ENCODE results near the gene MARK3. TPM values are rescaled to one million over a fixed set of nuclear protein-coding genes. Genes with fewer than 3 reads are reported as not detected.

The MARK3 gene
- total and polyA plus RNA-seq, 2 of the 4 experiments (the other 2 are of a cell fraction): 78.5 to 80.5 TPM

- intact Hi-C loops (cut with micrococcal nuclease): no loop called here
- no peak for TF ChIP-seq MAZ (IDR thresholded peaks at IDR 0.05; ENCODE audit: borderline replicate concordance, low read depth, low read length)
- Histone ChIP-seq H3K36me3 (ENCODE audit: control insufficient read depth, insufficient read depth, low read length) (peaks cover 60% of the 10 kb centered on the region), H3K9ac (ENCODE audit: low read depth, low read length) (no peak overlapping the region), H3K9me3 (ENCODE audit: control insufficient read depth, insufficient read depth, low read length) (no peaks in the 10 kb centered on the region), H2BK5ac (ENCODE audit: low read depth, low read length, poor library complexity, severe bottlenecking) (no peak overlapping the region), H3K23ac (ENCODE audit: low read depth, low read length) (no peak overlapping the region), H3K4me2 (ENCODE audit: low read depth, low read length) (no peak overlapping the region), H4K20me1 (ENCODE audit: insufficient read depth, low read length) (peaks cover 30% of the 10 kb centered on the region), H2BK120ac (ENCODE audit: low read depth, low read length) (no peak overlapping the region), H3K4me1 (ENCODE audit: control insufficient read depth, insufficient read depth, low read length) (no peaks in the 10 kb centered on the region; the same call in 1 of the 2 replicates), H4K91ac (ENCODE audit: insufficient read depth, low read depth, low read length) (no peak overlapping the region), H3K56ac (ENCODE audit: extremely low read depth, insufficient read depth, low read length) (no peak overlapping the region), H3K4ac (ENCODE audit: low read depth, low read length) (no peak overlapping the region), H3K18ac (ENCODE audit: low read depth, low read length) (no peak overlapping the region), H3K79me1 (ENCODE audit: low read depth in 1 of 2, low read length in 2 of 2) (peaks cover 34 to 55% of the 10 kb centered on the region in 2 experiments), H3K27ac (ENCODE audit: insufficient read depth, low read length) (no peak overlapping the region), H2AK9ac (replicated peaks; ENCODE audit: low read depth, low read length, poor library complexity) (no peak overlapping the region), H3K4me3 (ENCODE audit: insufficient read depth, low read depth, low read length) (no peak overlapping the region), H2AFZ (replicated peaks; ENCODE audit: low read length, poor library complexity) (no peak overlapping the region), H3K14ac (replicated peaks; ENCODE audit: low read depth, low read length) (no peak overlapping the region), H4K8ac (ENCODE audit: low read depth in 2 of 2, low read length in 2 of 2) (no peak overlapping the region), H2BK20ac (ENCODE audit: low read depth, low read length) (no peak overlapping the region), H2AK5ac (ENCODE audit: low read depth, low read length) (no peak overlapping the region), H3K9me1 (ENCODE audit: insufficient read depth, low read length) (peaks cover 6% of the 10 kb centered on the region; the same call in 1 of the 2 replicates), H4K5ac (ENCODE audit: low read depth, low read length) (no peak overlapping the region), H2BK15ac (ENCODE audit: low read depth, low read length) (no peak overlapping the region), H3K27me3 (ENCODE audit: control insufficient read depth, insufficient read depth, low read length) (no peaks in the 10 kb centered on the region)
- in situ Hi-C loops (cut with MboI; ENCODE audit: low sequenced_read_pairs): no loop called here
- ChIA-PET CTCF (no interaction called here), POLR2A (ENCODE audit: unreplicated experiment) (no interaction called here)
- 100% methylated on average over 12 of the region's 18 CpGs; no CpG with 5 or more reads in 1 of the 2 experiments for WGBS, 2 experiments (ENCODE audit: extremely low coverage in 2 of 2, insufficient read length in 1 of 2)
- BruUV-seq (replicated peaks): no TSS peak
- dilution Hi-C loops (cut with HindIII; ENCODE audit: low sequenced_read_pairs, unreplicated experiment): no loop called here
- DNase-seq (no peak), ATAC-seq (ENCODE audit: low read depth) (no peak)
Observed at GRCh38 chr14:103502877-103503276, 117.7 kb downstream of the MARK3 start.

Measured in IMR-90 (cell line).